Fibroblast of skin of abdomen (primary cell): ENCODE measurements around the gene C1QTNF1.
"Not testable (repeated sequence)": the region's sequence is repeated elsewhere in the genome, so short reads cannot be mapped to it uniquely, and the experiment has no call there.

Experiments
- DNase-seq: peaks from one replicate; pipeline ENCODE4 v3.0.0-alpha.2; 2013

Gene C1QTNF1

DNA sequence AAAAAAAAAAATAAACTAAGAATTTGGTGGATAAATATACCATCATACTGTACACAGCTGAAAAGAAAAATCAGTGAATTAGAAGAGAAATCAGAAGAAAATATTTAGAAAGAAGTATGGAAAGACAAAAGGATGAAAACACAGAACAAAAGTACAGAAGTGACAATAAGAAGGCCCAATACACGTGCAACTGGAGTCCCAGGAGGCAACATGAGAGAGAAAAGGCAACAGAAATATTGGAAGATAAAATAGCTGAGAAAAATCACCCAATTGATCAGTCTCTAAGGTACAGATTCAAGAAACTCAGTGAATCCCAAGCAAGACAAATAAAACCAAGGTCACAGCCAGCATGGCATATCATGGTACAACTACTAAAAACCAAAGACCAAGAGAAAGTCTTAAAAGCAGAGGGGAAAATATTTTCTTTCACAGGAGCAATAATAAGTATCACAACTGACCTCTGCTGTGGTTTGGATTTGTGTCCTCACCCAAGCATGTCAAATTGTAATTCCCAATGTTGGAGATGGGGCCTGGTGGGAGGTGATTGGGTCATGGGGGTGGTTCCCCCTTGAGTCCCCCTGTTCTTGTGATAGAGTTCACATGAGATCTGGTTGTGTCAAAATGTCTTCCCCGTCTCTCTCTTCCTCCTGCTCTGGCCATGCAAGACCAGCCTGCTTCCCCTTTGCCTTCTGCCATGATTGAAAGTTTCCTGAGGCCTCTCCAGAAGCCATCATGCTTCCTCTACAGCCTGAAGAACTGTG lies 30.4 kb downstream of the C1QTNF1 start:
- no peak for DNase-seq

- no peak for DNase-seq
These were observed 31.2 kb downstream of the C1QTNF1 start for GRCh38 chr17:79055197-79055596.

DNA sequence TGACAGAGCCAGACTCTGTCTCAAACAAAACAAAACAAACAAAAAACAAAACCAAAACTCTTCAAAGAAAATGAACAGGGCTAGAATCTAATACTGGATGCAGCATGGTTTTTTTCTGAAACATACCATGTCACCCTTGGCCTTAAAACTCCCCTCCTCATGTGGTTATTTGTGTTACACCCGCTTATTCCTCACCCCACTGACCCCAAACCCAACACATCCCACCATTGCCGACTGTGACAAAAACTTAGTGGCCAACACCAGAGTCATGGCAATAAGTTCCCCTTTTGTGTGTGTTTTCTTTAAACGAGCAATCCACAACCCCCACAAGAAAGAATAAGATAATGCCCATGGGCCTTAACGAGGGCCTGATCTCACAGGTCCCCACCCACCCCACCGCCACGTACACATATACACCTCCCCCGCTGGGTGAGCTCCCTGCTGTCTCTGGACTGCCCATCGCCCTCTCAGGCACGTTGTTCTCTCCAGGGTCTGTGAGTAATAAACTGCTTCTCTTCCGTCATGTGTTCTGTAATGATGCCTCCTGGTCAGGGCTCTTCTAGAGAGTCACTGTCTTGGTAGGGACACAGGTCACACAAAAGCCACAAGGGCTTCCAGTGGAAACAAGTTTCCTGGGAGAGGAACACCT lies 33.9 kb downstream of the C1QTNF1 start:
- DNase-seq: no peak

DNA sequence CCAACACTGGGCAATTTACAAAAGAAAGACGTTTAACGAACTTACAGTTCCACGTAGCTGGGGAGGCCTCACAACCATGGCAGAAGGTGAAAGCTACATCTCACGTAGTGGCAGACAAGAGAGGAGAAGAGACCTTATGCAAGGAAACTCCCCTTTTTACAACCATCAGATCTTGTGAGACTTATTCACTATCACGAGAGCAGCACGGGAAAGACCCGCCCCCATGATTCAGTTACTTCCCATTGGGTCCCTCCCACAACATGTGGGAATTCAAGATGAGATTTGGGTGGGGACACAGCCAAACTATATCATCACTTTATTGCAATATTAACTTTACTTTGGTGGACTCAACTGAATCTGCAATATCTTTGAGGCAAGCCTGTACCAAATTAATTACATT lies 38.7 kb downstream of the C1QTNF1 start:
- no peak for DNase-seq

DNA sequence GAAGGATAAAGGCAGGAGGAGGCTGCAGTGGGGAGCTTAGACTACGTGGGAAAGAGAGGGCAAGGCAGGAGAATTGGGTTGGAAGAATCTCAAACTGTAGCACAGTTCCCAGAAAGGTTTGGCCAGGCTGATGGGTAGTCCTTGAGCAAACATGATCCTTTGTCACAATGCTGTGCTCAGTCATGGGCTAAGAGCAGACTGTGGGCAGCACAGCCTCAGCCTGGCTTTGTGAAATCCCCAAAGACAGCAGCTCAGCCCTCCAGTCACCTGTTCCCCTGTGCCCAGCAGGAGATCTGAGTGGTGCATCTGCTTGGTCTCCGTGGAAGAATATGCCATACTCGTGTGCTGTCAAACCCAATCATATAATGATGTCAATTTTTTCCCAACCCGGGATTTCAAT lies 40.1 kb downstream of the C1QTNF1 start:
- DNase-seq: no peak

GRCh38 chr17:79065105-79065670 lies 41.2 kb downstream of the C1QTNF1 start:
- DNase-seq: no peak

DNA sequence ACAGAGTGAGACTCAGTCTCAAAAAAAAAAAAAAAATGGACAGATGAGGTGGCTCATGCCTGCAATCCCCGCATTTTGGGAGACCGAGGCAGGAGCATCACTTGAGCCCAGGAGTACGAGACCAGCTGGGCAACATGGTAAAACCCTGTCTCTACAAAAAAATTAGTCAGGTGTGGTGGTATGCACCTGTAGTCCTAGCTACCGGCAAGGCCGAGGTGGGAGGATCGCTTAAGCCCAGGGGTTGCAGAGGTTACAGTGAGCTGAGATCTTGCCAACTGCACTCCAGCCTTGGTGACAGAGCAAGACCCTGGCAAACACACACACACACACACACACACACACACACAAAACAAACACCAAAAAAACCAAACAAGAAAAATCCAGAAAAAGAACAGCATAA lies 43.0 kb downstream of the C1QTNF1 start:
- no peak for DNase-seq

- no peak for DNase-seq
These were observed 46.4 kb downstream of the C1QTNF1 start for GRCh38 chr17:79070266-79070880.

DNA sequence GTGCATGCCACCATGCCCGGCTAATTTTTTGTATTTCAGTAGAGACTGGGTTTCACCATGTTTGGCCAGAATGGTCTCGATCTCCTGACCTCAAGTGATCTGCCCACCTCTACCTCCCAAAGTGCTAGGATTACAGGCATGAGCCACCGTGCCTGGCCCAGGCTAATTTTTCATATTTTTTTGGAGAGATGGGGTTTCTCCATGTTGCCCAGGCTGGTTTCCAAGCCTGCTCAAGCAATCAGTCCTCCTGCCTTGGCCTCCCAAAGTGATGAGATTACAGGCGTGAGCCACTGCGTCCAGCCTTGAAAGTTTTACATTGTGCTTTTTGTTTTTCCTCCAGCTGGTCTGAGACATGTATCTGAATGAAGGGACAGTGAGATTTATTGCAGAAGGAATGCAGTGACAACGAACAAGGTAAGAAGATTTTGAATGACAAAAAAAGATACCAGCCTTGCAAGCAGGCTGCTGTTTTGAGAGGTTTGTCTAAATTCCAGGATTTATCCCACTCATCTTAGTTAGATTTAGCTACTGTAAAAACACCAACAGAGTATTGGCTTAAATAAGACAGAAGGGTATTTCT lies 47.3 kb downstream of the C1QTNF1 start:
- no peak for DNase-seq

GRCh38 chr17:79072544-79072943 lies 48.6 kb downstream of the C1QTNF1 start:
- no peak for DNase-seq

DNA sequence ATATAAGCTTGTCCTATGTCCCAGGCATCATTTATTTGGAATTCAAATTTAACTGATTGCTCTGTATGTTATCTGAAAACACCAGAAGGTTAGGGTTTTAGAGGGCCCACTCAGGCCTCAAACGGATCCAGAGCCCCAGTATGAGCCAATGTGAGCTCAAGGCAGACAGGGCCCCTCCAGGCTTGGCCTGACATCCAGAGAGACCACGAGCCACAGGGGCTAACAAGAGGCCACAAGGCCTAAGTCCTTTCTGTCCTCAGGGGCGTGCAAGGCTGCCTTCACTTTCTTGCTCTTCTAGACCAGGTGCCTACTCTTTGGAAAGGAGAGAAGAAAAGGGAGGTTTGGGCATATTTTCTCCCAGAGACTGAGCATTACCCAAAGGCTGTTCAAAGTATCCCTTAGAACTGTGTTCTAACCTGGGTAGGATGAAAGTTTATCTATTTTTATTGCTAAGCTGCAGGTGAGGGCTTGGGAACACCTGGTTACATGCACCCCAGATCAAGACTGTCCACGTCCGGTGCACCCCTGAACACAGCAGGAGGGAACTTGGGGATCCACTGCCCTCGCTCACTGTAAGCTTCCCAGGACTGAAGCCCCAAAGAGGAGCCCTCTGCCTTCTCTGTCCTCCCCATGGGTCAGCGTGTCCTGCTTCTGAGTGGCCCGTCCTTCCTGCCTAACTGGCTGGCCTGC lies 49.2 kb downstream of the C1QTNF1 start:
- DNase-seq: no peak

DNA sequence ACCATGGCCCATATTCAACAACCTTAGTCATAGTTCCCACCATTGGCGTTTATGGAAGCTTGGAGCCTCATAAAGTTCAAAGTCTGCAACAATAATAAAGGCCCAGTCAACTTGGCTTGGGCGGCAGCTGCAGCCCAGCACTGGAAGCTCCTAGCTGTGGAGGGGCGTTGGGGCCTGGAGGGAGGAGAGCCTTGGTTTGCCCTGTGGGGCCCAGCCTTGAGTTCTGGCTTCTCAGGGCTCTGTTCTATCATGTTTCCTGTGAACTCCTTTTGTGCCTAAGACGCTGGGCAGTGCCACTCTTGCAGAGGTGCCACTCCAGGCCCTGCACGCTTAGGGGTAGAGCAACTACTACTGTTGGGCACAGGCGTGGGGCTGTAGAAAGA lies 49.7 kb downstream of the C1QTNF1 start:
- DNase-seq: no peak

- DNase-seq: not testable (repeated sequence)
These were observed 50.2 kb downstream of the C1QTNF1 start for GRCh38 chr17:79074121-79074648.

- DNase-seq: peak; percentile 88
These were observed 50.9 kb downstream of the C1QTNF1 start, which contains the start of gene ENGASE for GRCh38 chr17:79074649-79075445. TSS of gene ENGASE (plus strand) at chr17:79074824. CDS start at chr17:79074945, 121 bp downstream.

DNA sequence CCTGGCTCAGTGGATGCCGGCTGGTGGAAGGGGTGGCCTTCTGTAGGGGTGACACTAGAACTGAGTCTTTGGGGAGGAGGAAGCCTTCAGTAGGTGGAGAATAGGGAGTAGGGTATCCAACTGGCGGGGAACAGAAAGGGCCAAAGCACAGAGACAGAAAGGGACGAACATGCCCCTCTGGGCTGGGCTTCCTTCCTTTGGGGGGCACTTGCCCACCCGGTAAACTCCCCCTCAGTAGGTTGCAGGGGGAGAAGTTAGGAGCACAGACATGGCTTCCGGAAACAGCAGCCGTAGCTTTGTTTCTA lies 51.4 kb downstream of the C1QTNF1 start:
- DNase-seq: no peak

- no peak for DNase-seq
These were observed 52.0 kb downstream of the C1QTNF1 start for GRCh38 chr17:79075861-79076406.

GRCh38 chr17:79077587-79077986 lies 53.6 kb downstream of the C1QTNF1 start:
- no peak for DNase-seq

- DNase-seq: no peak
These were observed 54.7 kb downstream of the C1QTNF1 start for GRCh38 chr17:79078476-79079190.

- DNase-seq: no peak
These were observed 55.6 kb downstream of the C1QTNF1 start for GRCh38 chr17:79079421-79080200.

DNA sequence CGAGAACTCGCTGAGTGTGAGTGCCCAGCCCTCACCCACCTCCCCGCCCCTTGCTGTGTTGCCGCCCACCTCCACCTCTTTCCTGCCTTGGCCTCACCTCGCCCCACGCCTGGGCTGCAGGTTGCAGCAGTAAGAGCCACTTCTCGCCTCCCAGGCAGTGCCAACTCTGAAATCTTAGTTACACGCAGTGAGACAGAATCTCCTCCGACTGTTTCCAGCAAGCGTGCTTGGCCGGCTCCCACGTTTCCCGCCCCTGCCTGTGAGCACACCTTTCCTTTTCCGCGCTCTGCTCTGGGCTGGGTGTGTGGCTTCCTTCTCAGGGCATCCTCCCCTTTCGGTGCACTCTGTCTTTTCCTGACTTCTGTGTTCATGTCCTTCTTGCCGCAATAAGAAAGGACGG lies 56.4 kb downstream of the C1QTNF1 start:
- no peak for DNase-seq
